DND-41 (cell line): ENCODE data around the gene ATOX1.

Source experiments
- ATAC-seq: fragments of 200-7000 bp; cut with Tn5 transposase; 3 replicates; pipeline ENCODE4 v1.9.1; 2021; ENCODE audit warnings: low read depth; ENCODE audit not compliant: insufficient read depth
- DNase-seq: peaks from one replicate; pipeline ENCODE4 v3.0.0-alpha.2; 2020
- H2AFZ ChIP-seq: 2 replicates; pipeline ENCODE4 v1.6.0; 2012; ENCODE audit warnings: low read depth, low read length
- H3K27ac ChIP-seq: 2 replicates; pipeline ENCODE4 v1.5.1; 2012; ENCODE audit warnings: low read length, inconsistent platforms
- H3K27me3 ChIP-seq: fragments of 200-600 bp; sonication (generic); 2 replicates; pipeline ENCODE4 v1.6.0; 2012; ENCODE audit warnings: low read length, mild to moderate bottlenecking, inconsistent platforms; ENCODE audit not compliant: insufficient read depth, poor library complexity
- H3K36me3 ChIP-seq: 2 replicates; pipeline ENCODE4 v1.5.1; 2012; ENCODE audit warnings: low read length, inconsistent platforms; ENCODE audit not compliant: insufficient read depth
- H3K4me1 ChIP-seq: 2 replicates; pipeline ENCODE4 v1.5.1; 2012; ENCODE audit warnings: mild to moderate bottlenecking, low read length; ENCODE audit not compliant: insufficient read depth
- H3K4me2 ChIP-seq: 2 replicates; pipeline ENCODE4 v1.6.0; 2012; ENCODE audit warnings: mild to moderate bottlenecking, moderate library complexity, low read length, inconsistent platforms; ENCODE audit not compliant: insufficient read depth
- H3K4me3 ChIP-seq, 2 experiments: fragments of 200-600 bp in 1 of 2; shearing (Covaris generic) in 1 of 2; 2 replicates each; pipeline ENCODE4 v1.5.1; 2012 to 2016; ENCODE audit warnings: inconsistent platforms in 2 of 2, low read length in 2 of 2, mild to moderate bottlenecking in 2 of 2, low read depth in 1 of 2, moderate library complexity in 1 of 2
- H3K79me2 ChIP-seq: 2 replicates; pipeline ENCODE4 v1.6.0; 2012; ENCODE audit warnings: low read length, inconsistent platforms; ENCODE audit not compliant: insufficient read depth
- H3K9ac ChIP-seq: 2 replicates; pipeline ENCODE4 v1.6.0; 2012; ENCODE audit warnings: low read depth, mild to moderate bottlenecking, inconsistent platforms, low read length, moderate library complexity
- H3K9me3 ChIP-seq: 2 replicates; pipeline ENCODE4 v1.5.1; 2012; ENCODE audit warnings: low read length, moderate library complexity, mild to moderate bottlenecking, inconsistent platforms; ENCODE audit not compliant: insufficient read depth, severe bottlenecking
- H4K20me1 ChIP-seq: 2 replicates; pipeline ENCODE4 v1.6.0; 2012; ENCODE audit warnings: low read length; ENCODE audit not compliant: insufficient read depth
- EZH2 ChIP-seq: IDR thresholded peaks from 3 replicates; pipeline ENCODE4 v1.6.1; 2012; ENCODE audit warnings: borderline replicate concordance, low read depth, mild to moderate bottlenecking, moderate library complexity, low read length, inconsistent platforms; ENCODE audit not compliant: severe bottlenecking
- TF ChIP-seq, protein P1 (sequence below): IDR thresholded peaks from 2 replicates; pipeline ENCODE4 v1.5.1; 2012; ENCODE audit warnings: borderline replicate concordance, low read length, moderate library complexity, mild to moderate bottlenecking; ENCODE audit not compliant: poor library complexity, severe bottlenecking; ENCODE audit errors: extremely low read depth

The ATOX1 gene

DNA sequence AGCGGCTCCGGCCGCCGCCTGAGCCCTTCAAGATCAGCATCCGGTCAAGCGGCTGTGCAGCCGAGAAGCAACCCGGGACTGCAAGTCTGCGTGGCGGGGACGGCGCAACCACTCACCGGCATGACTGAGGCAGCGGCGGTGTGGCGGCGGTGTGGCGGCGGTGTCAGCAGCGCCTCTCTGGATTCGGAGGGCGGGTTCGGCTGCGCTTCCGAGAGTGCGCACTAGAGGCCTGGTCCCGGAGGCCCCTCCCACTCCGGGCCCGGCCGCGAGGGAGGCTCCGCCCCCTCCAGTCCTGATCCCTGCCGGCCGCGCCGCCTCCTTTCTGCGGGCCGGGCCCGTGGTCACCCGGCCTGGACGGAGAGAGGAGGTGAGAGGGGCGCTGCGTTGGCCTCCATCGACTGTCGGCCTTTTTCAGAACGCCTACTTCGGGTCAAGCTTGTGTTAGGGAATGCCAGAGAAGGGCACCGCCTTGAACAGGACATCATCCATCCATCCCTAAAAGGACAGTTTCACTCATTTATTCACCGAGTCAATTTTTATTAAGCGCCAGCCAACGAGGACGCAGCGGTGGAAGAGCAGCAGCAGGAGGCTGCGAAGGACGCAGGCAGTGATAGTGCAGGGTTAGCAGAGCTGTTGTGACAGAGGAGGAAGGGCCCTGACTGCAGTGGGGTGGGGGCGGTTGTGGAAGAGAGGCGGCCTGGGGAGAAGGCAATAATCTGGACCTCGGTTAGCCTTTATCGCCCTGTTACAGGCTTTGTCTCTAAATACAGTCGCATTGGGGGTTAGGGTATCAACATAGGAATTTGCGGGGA, at the start of gene ATOX1:
Gene ATOX1 (minus strand): TSS at position 202 of the 812 bp plus-strand sequence. CDS start 80 bp downstream, at position 122.
- H3K9me3 ChIP-seq, result no peaks in the 10 kb centered on the region
- H4K20me1 ChIP-seq, result peaks cover 5% of the 10 kb centered on the region; the same call in 1 of the 2 replicates
- peak; percentile 97 for ATAC-seq
- H3K27me3 ChIP-seq, result no peaks in the 10 kb centered on the region
- peak within 1 kb of the TSS; percentile 78 for H3K9ac ChIP-seq
- TF ChIP-seq EZH2, result no peak
- TF ChIP-seq, protein P1, sequence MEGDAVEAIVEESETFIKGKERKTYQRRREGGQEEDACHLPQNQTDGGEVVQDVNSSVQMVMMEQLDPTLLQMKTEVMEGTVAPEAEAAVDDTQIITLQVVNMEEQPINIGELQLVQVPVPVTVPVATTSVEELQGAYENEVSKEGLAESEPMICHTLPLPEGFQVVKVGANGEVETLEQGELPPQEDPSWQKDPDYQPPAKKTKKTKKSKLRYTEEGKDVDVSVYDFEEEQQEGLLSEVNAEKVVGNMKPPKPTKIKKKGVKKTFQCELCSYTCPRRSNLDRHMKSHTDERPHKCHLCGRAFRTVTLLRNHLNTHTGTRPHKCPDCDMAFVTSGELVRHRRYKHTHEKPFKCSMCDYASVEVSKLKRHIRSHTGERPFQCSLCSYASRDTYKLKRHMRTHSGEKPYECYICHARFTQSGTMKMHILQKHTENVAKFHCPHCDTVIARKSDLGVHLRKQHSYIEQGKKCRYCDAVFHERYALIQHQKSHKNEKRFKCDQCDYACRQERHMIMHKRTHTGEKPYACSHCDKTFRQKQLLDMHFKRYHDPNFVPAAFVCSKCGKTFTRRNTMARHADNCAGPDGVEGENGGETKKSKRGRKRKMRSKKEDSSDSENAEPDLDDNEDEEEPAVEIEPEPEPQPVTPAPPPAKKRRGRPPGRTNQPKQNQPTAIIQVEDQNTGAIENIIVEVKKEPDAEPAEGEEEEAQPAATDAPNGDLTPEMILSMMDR, result peak; percentile 18
- H3K36me3 ChIP-seq, result peaks cover under 1% of the 10 kb centered on the region
- H3K79me2 ChIP-seq, result peaks cover 39% of the 10 kb centered on the region
- H3K4me3 ChIP-seq, result peak within 1 kb of the TSS; percentile 68 to 86
- peaks cover 32% of the 10 kb centered on the region for H3K4me1 ChIP-seq
- peak within 1 kb of the TSS; percentile 99 for H2AFZ ChIP-seq
- peak; percentile 89 for DNase-seq
- H3K4me2 ChIP-seq, result peak within 1 kb of the TSS; percentile 98
- peak within 1 kb of the TSS; percentile 76 for H3K27ac ChIP-seq

DNA sequence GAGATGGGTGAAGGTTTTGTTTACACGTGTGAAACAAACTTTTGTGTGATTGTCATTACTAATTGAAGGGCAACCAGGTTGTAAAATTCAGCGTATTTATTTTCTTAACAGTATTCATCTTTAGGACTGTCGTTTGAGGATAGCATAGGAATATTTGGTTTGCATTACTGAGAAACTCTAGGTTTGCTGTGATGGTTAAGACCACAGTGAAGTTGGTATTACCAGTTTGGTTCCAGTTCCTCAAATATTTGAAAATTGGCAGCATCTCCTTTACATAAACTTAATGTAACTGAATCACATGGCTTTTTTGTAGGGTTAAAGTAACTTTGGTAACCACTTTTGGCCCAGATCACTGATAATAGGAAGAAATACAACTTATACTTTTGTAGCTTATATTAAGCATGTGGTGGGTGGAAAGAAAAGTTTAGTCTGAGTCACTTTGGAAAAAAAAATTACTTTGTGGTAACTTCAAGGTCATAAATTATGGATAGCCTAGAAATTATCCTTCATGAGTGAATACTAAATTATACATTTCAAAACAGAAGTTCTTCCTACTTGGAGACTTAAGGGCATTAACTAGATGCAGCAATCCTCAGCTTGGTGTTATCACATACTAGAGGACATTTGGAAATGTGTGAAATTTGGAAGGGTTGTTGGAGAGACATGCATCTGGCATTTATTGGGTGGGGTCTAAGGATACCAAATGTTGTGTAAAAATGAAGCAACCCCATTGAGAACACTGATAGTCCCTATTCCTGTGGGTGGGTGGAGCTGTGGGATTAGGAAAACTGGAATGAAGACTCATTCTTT, 47.2 kb upstream of the ATOX1 start:
- H3K9me3 ChIP-seq, result no peaks in the 10 kb centered on the region
- no peak overlapping the region for H3K9ac ChIP-seq
- H2AFZ ChIP-seq, result no peak overlapping the region
- ATAC-seq (no peak), DNase-seq (no peak)
- TF ChIP-seq EZH2, result no peak
- TF ChIP-seq, protein P1, result no peak
- H3K36me3 ChIP-seq, result peaks cover 92% of the 10 kb centered on the region
- no peak overlapping the region for H3K4me2 ChIP-seq
- H3K27ac ChIP-seq, result no peak overlapping the region
- peaks cover 27% of the 10 kb centered on the region for H3K79me2 ChIP-seq
- no peaks in the 10 kb centered on the region for H3K27me3 ChIP-seq
- H4K20me1 ChIP-seq, result peaks cover 26% of the 10 kb centered on the region; the same call in 1 of the 2 replicates
- H3K4me3 ChIP-seq, result no peak overlapping the region
- H3K4me1 ChIP-seq, result no peaks in the 10 kb centered on the region

DNA sequence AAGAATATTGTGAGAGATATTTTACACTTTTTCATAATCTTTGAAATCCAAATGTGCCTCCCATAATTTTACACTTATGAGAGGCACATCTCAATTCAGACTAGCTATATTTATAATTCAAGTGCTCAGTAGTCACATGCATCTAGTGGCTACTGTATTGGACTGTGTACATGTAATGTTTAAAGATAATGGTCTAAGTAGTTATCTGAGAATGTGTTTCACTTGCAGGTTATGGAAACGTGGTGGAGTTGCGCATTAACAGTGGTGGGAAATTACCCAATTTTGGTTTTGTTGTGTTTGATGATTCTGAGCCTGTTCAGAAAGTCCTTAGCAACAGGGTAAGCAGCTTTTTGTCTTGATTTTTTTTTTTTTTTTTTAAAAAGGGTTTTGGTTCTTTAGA, 42.1 kb upstream of the ATOX1 start:
- DNase-seq (no peak), ATAC-seq (no peak)
- H3K4me1 ChIP-seq, result no peaks in the 10 kb centered on the region
- TF ChIP-seq, protein P1, result no peak
- TF ChIP-seq EZH2, result no peak
- peaks cover 61% of the 10 kb centered on the region for H3K79me2 ChIP-seq
- H3K4me2 ChIP-seq, result no peak overlapping the region
- no peak overlapping the region for H3K4me3 ChIP-seq
- H3K27ac ChIP-seq, result no peak overlapping the region
- no peaks in the 10 kb centered on the region for H3K27me3 ChIP-seq
- no peaks in the 10 kb centered on the region for H3K9me3 ChIP-seq
- peaks cover 55% of the 10 kb centered on the region for H4K20me1 ChIP-seq
- H3K9ac ChIP-seq, result no peak overlapping the region
- H3K36me3 ChIP-seq, result peaks cover 95% of the 10 kb centered on the region
- no peak overlapping the region for H2AFZ ChIP-seq
